Inferior parietal cortex (tissue), 1 donor: ENCODE measurements around the gene AFAP1L2.
"Not testable (repeated sequence)": the region's sequence is repeated elsewhere in the genome, so short reads cannot be mapped to it uniquely, and the experiment has no call there.

Experiments used
- DNase-seq: peaks from one replicate; pipeline ENCODE4 v3.0.0-alpha.2; 2016; ENCODE audit errors: extremely low spot score

The AFAP1L2 gene

GRCh38 chr10:114362826-114363355, 41.4 kb downstream of the AFAP1L2 start:
- no peak for DNase-seq

GRCh38 chr10:114359953-114360345, 44.4 kb downstream of the AFAP1L2 start:
- no peak for DNase-seq

- DNase-seq, result no peak
These were observed 45.0 kb downstream of the AFAP1L2 start for GRCh38 chr10:114359041-114359952.

GRCh38 chr10:114357515-114357996, 46.7 kb downstream of the AFAP1L2 start:
- DNase-seq, result no peak

GRCh38 chr10:114356751-114357514, 47.4 kb downstream of the AFAP1L2 start:
- no peak for DNase-seq

- no peak for DNase-seq
These were observed 48.2 kb downstream of the AFAP1L2 start for GRCh38 chr10:114356126-114356525.

- no peak for DNase-seq
These were observed 50.9 kb downstream of the AFAP1L2 start for GRCh38 chr10:114353383-114353782.

- DNase-seq, result no peak
These were observed 51.5 kb downstream of the AFAP1L2 start for GRCh38 chr10:114352653-114353298.

GRCh38 chr10:114350751-114351150, 53.6 kb downstream of the AFAP1L2 start:
- DNase-seq, result no peak

- no peak for DNase-seq
These were observed 54.6 kb downstream of the AFAP1L2 start for GRCh38 chr10:114349522-114350215.

GRCh38 chr10:114349071-114349470, 55.2 kb downstream of the AFAP1L2 start:
- DNase-seq, result not testable (repeated sequence)

- DNase-seq, result no peak
These were observed 56.5 kb downstream of the AFAP1L2 start for GRCh38 chr10:114347791-114348190.

- DNase-seq, result no peak
These were observed 57.1 kb downstream of the AFAP1L2 start for GRCh38 chr10:114347241-114347640.

- DNase-seq, result no peak
These were observed 57.9 kb downstream of the AFAP1L2 start for GRCh38 chr10:114346176-114347031.

GRCh38 chr10:114345701-114346100, 58.6 kb downstream of the AFAP1L2 start:
- DNase-seq, result no peak

GRCh38 chr10:114343623-114344505, 60.4 kb downstream of the AFAP1L2 start:
- DNase-seq, result no peak

GRCh38 chr10:114342976-114343375, 61.3 kb downstream of the AFAP1L2 start:
- DNase-seq, result no peak

- no peak for DNase-seq
These were observed 63.5 kb downstream of the AFAP1L2 start for GRCh38 chr10:114340816-114341215.
